HG03039 (cell line): ENCODE data around the gene CTAG1B.
"Not testable (repeated sequence)": the region's sequence is repeated elsewhere in the genome, so short reads cannot be mapped to it uniquely, and the experiment has no call there.

Experiments
- ATAC-seq: cut with Tn5 transposase; IDR thresholded peaks from one replicate; pipeline ENCODE4 v1.9.1; 2021; ENCODE audit warnings: mild to moderate bottlenecking, moderate library complexity; ENCODE audit not compliant: unreplicated experiment

CTAG1B gene

DNA sequence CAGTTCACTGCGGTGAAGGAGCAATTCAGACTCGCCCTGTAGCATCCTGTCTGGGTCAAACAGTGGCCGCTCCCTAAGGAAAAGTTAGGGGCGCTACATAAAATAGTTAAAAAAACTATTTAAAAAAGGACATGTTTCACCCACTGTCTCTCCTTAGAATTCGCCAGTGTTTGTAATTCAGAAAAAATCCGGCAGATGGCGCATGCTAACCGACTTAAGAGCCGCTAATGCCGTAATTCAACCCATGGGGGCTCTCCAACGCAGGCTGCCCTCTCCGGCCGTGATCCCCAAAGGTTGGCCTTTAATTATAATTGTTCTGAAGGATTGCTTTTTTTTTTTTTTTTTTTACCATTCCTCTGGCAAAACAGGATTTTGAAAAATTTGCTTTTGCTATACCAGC lies 28.7 kb downstream of the CTAG1B start:
- ATAC-seq = not testable (repeated sequence)

DNA sequence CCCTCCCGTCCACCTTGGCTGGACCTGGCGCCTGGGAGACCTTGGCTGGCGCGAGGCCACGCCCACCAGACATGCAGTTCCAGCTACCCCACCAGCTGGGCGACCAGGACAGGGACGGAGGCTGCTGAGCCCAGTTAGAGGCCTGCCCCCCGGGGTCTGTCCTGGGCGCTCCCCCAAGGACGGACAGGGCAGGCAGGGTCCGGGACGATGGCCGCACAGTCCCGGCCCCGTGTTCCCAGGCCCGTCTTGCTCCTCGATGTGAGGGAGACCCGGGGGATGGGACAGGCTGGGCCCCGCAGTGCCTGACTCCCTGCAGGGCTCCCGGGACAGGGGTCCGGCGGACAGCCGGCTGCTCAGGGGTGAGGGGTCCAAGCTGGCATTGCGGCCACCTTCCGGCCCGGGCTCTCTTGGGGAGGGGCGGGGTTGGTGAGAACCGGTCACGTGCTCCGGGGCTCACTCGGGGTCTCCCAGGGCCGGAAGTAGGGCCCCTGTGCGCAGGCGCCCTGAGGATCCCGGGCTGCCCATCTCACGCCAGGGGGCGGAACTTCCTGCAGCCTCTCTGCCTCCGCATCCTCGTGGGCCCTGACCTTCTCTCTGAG lies 34.4 kb downstream of the CTAG1B start, which contains the start of gene CTAG1A:
Gene CTAG1A (plus strand): TSS at position 549 of the 599 bp plus-strand sequence. CDS start 74 bp downstream, outside the sequence.
- not testable (repeated sequence) for ATAC-seq

DNA sequence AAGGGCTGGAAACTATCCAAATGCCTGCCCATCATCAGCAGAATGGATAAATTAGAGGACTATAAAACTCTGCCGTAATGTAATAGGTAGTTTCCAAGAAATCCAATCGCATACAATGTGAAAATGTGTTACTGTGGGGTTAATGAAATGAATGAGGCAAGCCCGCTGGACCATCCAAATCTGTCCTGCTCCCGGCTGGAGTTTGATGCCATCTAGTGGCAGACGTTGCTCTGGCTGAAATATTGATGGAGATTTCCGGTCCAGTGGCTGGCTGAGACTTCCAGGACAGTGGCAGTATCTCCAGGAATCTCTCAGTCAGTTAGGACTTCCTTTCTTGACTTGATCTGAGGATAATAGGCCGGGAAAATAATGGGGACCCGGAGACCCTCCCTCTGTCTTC lies 36.1 kb downstream of the CTAG1B start:
- not testable (repeated sequence) for ATAC-seq

DNA sequence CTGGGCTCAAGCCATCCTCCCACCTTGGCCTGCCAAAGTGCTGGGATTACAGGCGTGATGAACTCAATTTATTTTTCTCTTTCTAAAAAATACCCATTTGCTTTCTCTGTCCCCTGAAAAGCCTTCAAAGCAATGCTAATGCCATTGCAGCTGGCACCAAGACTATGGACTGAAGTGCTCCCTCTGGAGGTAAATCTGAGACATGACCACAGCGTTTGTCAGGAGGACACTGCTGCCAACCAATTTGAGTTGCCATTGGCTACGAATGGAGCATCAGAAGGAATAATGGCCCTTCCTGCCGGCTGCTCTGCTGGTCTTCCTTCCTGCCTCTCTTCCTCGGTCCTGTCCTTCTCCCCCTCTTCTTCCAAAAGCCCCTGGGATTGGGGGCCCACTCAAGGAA lies 44.0 kb downstream of the CTAG1B start:
- ATAC-seq = not testable (repeated sequence)

DNA sequence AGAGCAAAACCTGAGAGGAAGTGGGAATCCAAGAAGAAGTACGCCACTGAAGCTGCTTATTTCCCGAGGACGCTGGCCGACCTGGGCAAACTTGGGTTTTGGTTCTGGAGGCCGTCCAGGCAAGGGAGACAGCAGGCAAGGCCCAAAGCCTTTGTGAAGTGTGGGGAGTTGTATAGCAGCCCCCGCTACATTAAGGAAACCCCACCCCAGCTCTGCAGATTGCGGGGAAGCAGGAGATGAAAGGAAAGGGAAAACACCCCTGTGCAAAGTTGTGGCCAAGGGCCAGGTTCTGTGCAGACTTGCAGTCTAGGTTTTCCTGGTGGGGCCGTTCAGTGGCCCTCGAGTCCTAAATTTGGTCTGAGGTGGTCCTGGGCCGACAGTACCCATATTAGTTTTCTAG lies 46.0 kb downstream of the CTAG1B start:
- ATAC-seq = not testable (repeated sequence)

DNA sequence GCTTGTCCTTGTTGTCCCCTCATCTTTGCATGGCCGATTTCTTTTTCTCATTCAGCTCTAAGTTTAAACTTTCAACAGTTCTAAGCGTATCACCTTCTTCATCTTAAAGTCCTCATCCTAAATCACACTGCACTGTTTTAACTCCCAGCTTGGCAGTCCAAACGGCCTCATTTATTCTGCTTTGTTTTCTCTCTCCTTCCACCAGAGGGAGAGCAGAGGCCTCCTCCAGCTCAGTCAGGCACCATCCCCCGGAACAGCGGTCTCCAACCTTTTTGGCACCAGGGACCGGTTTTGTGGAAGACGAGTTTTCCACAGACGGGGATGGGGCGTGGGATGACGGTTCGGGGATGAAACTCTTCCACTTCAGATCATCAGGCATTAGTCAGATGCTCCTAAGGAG lies 48.7 kb downstream of the CTAG1B start:
- ATAC-seq = not testable (repeated sequence)
